WTC11 (cell line): Measurements from ENCODE around the gene STARD9. TPM values are rescaled to one million over a fixed set of nuclear protein-coding genes. Genes with fewer than 3 reads are reported as not detected.

Experiments used
- ATAC-seq: fragments of 200-7000 bp; cut with Tn5 transposase; 2 replicates; pipeline ENCODE4 v1.10.0; 2021; ENCODE audit warnings: mild to moderate bottlenecking, moderate library complexity
- CTCF ChIA-PET: fragments of 300-600 bp; sonication (Branson Sonifier 250); formaldehyde crosslinking; loops from one replicate; lab custom pipeline; 2021; ENCODE audit warnings: antibody characterized with exemption; lab: Charles Lee
- POLR2A ChIA-PET: fragments of 350-600 bp; sonication (Branson Sonifier 250); formaldehyde crosslinking; loops from one replicate; lab custom pipeline; 2021; ENCODE audit warnings: antibody characterized with exemption; lab: Charles Lee
- DNase-seq: peaks from one replicate; pipeline ENCODE4 v3.0.0; 2021; ENCODE audit warnings: low spot score
- H3K27ac Mint-ChIP-seq: 2 replicates; pipeline ENCODE4 v1.8.0; 2021; ENCODE audit warnings: mixed read lengths
- H3K27me3 Mint-ChIP-seq: 2 replicates; pipeline ENCODE4 v1.8.0; 2021; ENCODE audit warnings: low read depth, mild to moderate bottlenecking, moderate library complexity, mixed read lengths
- H3K36me3 Mint-ChIP-seq: 2 replicates; pipeline ENCODE4 v1.8.0; 2021; ENCODE audit warnings: mixed read lengths
- H3K4me1 Mint-ChIP-seq: 2 replicates; pipeline ENCODE4 v1.8.0; 2022; ENCODE audit warnings: mixed read lengths
- H3K4me3 Mint-ChIP-seq: 2 replicates; pipeline ENCODE4 v1.8.0; 2021; ENCODE audit warnings: mild to moderate bottlenecking, moderate library complexity, mixed read lengths
- H3K9me3 Mint-ChIP-seq: 2 replicates; pipeline ENCODE4 v1.8.0; 2021; ENCODE audit warnings: mixed read lengths
- CREM ChIP-seq: sonication (generic); formaldehyde crosslinking; IDR thresholded peaks from 2 replicates; pipeline ENCODE4 v1.8.1; 2022; ENCODE audit warnings: mild to moderate bottlenecking, missing genetic modification reagents, moderate library complexity
- ETV6 ChIP-seq: sonication (generic); formaldehyde crosslinking; IDR thresholded peaks from 2 replicates; pipeline ENCODE4 v1.8.1; 2022; ENCODE audit warnings: mild to moderate bottlenecking, missing genetic modification reagents
- GABPB1 ChIP-seq: sonication (generic); formaldehyde crosslinking; IDR thresholded peaks from 2 replicates; pipeline ENCODE4 v1.8.1; 2023; ENCODE audit warnings: mild to moderate bottlenecking, missing genetic modification reagents
- GTF2I ChIP-seq: fragments of 250-450 bp; sonication (Bioruptor Pico); conservative IDR thresholded peaks from 2 replicates; pipeline ENCODE4 v1.4.0; 2021; ENCODE audit warnings: mild to moderate bottlenecking
- JAZF1 ChIP-seq: fragments of 250-450 bp; sonication (Bioruptor Pico); IDR thresholded peaks from 2 replicates; pipeline ENCODE4 v1.9.0; 2021; ENCODE audit warnings: moderate library complexity, mild to moderate bottlenecking, inconsistent platforms
- KAT7 ChIP-seq: sonication (generic); formaldehyde crosslinking; IDR thresholded peaks from 2 replicates; pipeline ENCODE4 v1.8.1; 2023; ENCODE audit warnings: missing genetic modification reagents, mild to moderate bottlenecking, borderline replicate concordance
- MAX ChIP-seq: sonication (generic); formaldehyde crosslinking; IDR thresholded peaks from 2 replicates; pipeline ENCODE4 v1.8.0; 2022; ENCODE audit warnings: mild to moderate bottlenecking, missing genetic modification reagents
- NR3C1 ChIP-seq: sonication (generic); formaldehyde crosslinking; conservative IDR thresholded peaks from 2 replicates; pipeline ENCODE4 v1.8.1; 2023; ENCODE audit warnings: low read depth, mild to moderate bottlenecking, missing genetic modification reagents
- PRRX2 ChIP-seq: fragments of 250-450 bp; sonication (Bioruptor Pico); IDR thresholded peaks from 2 replicates; pipeline ENCODE4 v1.8.0; 2021; ENCODE audit warnings: mild to moderate bottlenecking
- RORB ChIP-seq: fragments of 250-450 bp; sonication (Bioruptor Pico); IDR thresholded peaks from 2 replicates; pipeline ENCODE4 v1.9.0; 2021; ENCODE audit warnings: mild to moderate bottlenecking
- SMAD3 ChIP-seq: sonication (generic); formaldehyde crosslinking; IDR thresholded peaks from 2 replicates; pipeline ENCODE4 v1.8.0; 2022; ENCODE audit warnings: missing genetic modification reagents, mild to moderate bottlenecking, borderline replicate concordance
- TEAD1 ChIP-seq: sonication (generic); formaldehyde crosslinking; IDR thresholded peaks from 2 replicates; pipeline ENCODE4 v1.8.0; 2022; ENCODE audit warnings: mild to moderate bottlenecking, missing genetic modification reagents
- TEAD4 ChIP-seq: sonication (generic); formaldehyde crosslinking; IDR thresholded peaks from 2 replicates; pipeline ENCODE4 v1.8.0; 2022; ENCODE audit warnings: mild to moderate bottlenecking, missing genetic modification reagents
- USF1 ChIP-seq: sonication (generic); formaldehyde crosslinking; IDR thresholded peaks from 2 replicates; pipeline ENCODE4 v1.8.0; 2022; ENCODE audit warnings: mild to moderate bottlenecking, missing genetic modification reagents
- USF2 ChIP-seq: sonication (generic); formaldehyde crosslinking; IDR thresholded peaks from 2 replicates; pipeline ENCODE4 v1.8.1; 2023; ENCODE audit warnings: mild to moderate bottlenecking, missing genetic modification reagents, moderate library complexity
- ZBTB21 ChIP-seq: sonication (generic); formaldehyde crosslinking; IDR thresholded peaks from 2 replicates; pipeline ENCODE4 v1.8.1; 2023; ENCODE audit warnings: mild to moderate bottlenecking, missing genetic modification reagents, borderline replicate concordance
- ZNF121 ChIP-seq: sonication (generic); formaldehyde crosslinking; IDR thresholded peaks from 2 replicates; pipeline ENCODE4 v1.8.0; 2023; ENCODE audit warnings: missing genetic modification reagents
- ZNF138 ChIP-seq: sonication (generic); formaldehyde crosslinking; conservative IDR thresholded peaks from 2 replicates; pipeline ENCODE4 v1.8.1; 2022; ENCODE audit warnings: mild to moderate bottlenecking, moderate library complexity, missing genetic modification reagents
- ZNF219 ChIP-seq: sonication (generic); formaldehyde crosslinking; IDR thresholded peaks from 2 replicates; pipeline ENCODE4 v1.8.0; 2023; ENCODE audit warnings: missing genetic modification reagents, mild to moderate bottlenecking, borderline replicate concordance
- ZNF232 ChIP-seq: sonication (generic); formaldehyde crosslinking; IDR thresholded peaks from 2 replicates; pipeline ENCODE4 v1.8.0; 2022; ENCODE audit warnings: mild to moderate bottlenecking, missing genetic modification reagents
- ZNF317 ChIP-seq: sonication (generic); formaldehyde crosslinking; IDR thresholded peaks from 2 replicates; pipeline ENCODE4 v1.8.1; 2023; ENCODE audit warnings: low read depth, mild to moderate bottlenecking, moderate library complexity, missing genetic modification reagents, borderline replicate concordance
- ZNF671 ChIP-seq: fragments of 250-450 bp; sonication (Bioruptor Pico); IDR thresholded peaks from 2 replicates; pipeline ENCODE4 v1.8.0; 2021; ENCODE audit warnings: mild to moderate bottlenecking
- total RNA-seq: library from RNA; stranded (reverse); gene quantifications from 3 replicates; pipeline ENCODE4 v1.2.3, GENCODE V29; 2021
- TF ChIP-seq, protein P1 (sequence below): sonication (generic); formaldehyde crosslinking; IDR thresholded peaks from 2 replicates; pipeline ENCODE4 v1.8.1; 2023; ENCODE audit warnings: mild to moderate bottlenecking, missing genetic modification reagents
- TF ChIP-seq, protein P2 (sequence below): sonication (generic); formaldehyde crosslinking; IDR thresholded peaks from 2 replicates; pipeline ENCODE4 v1.8.0; 2023; ENCODE audit warnings: missing genetic modification reagents
- TF ChIP-seq, protein P3 (sequence below): fragments of 250-450 bp; sonication (Bioruptor Pico); conservative IDR thresholded peaks from 2 replicates; pipeline ENCODE4 v1.9.0; 2021; ENCODE audit warnings: mild to moderate bottlenecking

The STARD9 gene
- total RNA-seq, 1 experiment from 2014 or later, result 5.7 TPM

DNA sequence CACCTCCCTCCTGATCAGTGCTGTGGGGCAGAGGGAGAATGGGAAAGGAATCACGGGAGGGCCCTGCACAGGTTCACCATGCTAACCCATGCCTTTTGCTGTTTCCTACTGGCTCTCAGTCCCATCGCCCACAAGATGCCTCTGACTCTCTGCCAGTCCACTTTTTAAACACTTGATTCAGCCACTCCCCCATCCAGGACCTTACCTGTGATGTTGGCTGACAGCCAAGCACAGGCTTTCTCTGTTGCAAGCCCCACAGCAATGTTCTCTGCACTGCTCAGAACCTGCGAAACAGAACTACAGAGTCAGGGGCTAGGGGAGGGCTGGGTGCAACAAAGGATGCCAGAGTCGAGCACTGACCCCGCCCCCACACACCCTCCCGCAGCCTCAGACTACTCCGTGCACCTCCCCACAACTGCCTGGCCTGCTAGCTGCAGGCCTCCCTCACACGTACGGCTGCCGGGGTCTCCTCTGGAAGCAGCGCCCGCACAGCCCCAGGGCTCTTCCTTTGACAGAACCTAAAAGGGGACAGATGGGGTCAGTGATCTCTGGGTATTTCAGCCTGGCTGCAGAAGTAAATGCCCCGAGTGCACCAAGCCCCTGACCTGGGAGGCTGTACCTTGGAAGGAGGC is 152.5 kb downstream of the STARD9 start:
- DNase-seq (no peak), ATAC-seq (peak; percentile 62)
- Mint-ChIP-seq H3K4me1 (peaks cover 17% of the 10 kb centered on the region), H3K27me3 (no peaks in the 10 kb centered on the region)
- TF ChIP-seq GTF2I, result no peak
- no peak for TF ChIP-seq TEAD1
- TF ChIP-seq JAZF1, result no peak
- no peak for TF ChIP-seq ETV6
- no peak for TF ChIP-seq ZNF232 (CRISPR knock-in tag)
- TF ChIP-seq ZNF671 (CRISPR knock-in tag), result no peak
- TF ChIP-seq KAT7 (CRISPR knock-in tag), result no peak
- TF ChIP-seq, protein P1, sequence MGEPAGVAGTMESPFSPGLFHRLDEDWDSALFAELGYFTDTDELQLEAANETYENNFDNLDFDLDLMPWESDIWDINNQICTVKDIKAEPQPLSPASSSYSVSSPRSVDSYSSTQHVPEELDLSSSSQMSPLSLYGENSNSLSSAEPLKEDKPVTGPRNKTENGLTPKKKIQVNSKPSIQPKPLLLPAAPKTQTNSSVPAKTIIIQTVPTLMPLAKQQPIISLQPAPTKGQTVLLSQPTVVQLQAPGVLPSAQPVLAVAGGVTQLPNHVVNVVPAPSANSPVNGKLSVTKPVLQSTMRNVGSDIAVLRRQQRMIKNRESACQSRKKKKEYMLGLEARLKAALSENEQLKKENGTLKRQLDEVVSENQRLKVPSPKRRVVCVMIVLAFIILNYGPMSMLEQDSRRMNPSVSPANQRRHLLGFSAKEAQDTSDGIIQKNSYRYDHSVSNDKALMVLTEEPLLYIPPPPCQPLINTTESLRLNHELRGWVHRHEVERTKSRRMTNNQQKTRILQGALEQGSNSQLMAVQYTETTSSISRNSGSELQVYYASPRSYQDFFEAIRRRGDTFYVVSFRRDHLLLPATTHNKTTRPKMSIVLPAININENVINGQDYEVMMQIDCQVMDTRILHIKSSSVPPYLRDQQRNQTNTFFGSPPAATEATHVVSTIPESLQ (CRISPR knock-in tag), result no peak
- TF ChIP-seq SMAD3, result no peak
- no peak for TF ChIP-seq ZNF138 (CRISPR knock-in tag)
- no peak for TF ChIP-seq TEAD4 (CRISPR knock-in tag)
- TF ChIP-seq ZNF121 (CRISPR knock-in tag), result no peak
- TF ChIP-seq, all 79 proteins: peak for 0
- POLR2A ChIA-PET, result no interaction called here
- Mint-ChIP-seq H3K36me3 (peaks cover 54% of the 10 kb centered on the region), H3K27ac (no peak overlapping the region), H3K4me3 (no peak overlapping the region), H3K9me3 (no peaks in the 10 kb centered on the region)
- CTCF ChIA-PET, result no interaction called here

DNA sequence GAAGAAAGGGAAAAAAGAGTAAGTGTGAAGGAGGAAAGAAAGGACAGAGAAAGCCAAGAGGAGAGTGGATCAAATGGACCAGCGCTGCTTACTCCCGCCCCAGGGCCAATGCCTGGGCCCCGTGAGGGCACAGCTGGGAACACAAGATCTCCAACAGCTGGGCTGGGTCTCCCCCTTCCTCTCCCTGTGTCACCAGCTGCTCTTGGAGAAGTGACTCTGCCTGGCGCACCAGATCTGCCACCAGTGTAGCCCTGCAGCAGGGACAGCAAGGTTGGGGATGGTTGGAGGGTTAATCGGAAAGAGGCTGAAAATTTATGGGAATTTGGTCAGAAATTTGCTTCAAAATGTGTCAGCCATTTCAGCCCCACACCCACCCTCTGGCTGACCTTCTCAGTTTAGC is 153.2 kb downstream of the STARD9 start:
- no peak for DNase-seq
- CTCF ChIA-PET, result interaction anchor here (1.6 kb wide), 1 partner anchor 198 kb away, joined by 4 read pairs; no protein-coding TSS in a partner anchor

More for the DNA sequence above, 153.2 kb downstream of the STARD9 start:
- H3K27me3 Mint-ChIP-seq, result no peaks in the 10 kb centered on the region
- POLR2A ChIA-PET, result no interaction called here
- no peak; the same call in 1 of the 2 replicates for ATAC-seq
- no peak for TF ChIP-seq PRRX2 (CRISPR knock-in tag)
- no peak for TF ChIP-seq NR3C1 (CRISPR knock-in tag)
- no peak for TF ChIP-seq USF1 (CRISPR knock-in tag)
- TF ChIP-seq USF2, result no peak
- no peak for TF ChIP-seq ZNF317
- TF ChIP-seq ZNF219 (CRISPR knock-in tag), result no peak
- TF ChIP-seq, protein P2, sequence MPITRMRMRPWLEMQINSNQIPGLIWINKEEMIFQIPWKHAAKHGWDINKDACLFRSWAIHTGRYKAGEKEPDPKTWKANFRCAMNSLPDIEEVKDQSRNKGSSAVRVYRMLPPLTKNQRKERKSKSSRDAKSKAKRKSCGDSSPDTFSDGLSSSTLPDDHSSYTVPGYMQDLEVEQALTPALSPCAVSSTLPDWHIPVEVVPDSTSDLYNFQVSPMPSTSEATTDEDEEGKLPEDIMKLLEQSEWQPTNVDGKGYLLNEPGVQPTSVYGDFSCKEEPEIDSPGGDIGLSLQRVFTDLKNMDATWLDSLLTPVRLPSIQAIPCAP (CRISPR knock-in tag), result no peak
- TF ChIP-seq MAX, result no peak
- TF ChIP-seq ZBTB21 (CRISPR knock-in tag), result no peak
- TF ChIP-seq, protein P3, sequence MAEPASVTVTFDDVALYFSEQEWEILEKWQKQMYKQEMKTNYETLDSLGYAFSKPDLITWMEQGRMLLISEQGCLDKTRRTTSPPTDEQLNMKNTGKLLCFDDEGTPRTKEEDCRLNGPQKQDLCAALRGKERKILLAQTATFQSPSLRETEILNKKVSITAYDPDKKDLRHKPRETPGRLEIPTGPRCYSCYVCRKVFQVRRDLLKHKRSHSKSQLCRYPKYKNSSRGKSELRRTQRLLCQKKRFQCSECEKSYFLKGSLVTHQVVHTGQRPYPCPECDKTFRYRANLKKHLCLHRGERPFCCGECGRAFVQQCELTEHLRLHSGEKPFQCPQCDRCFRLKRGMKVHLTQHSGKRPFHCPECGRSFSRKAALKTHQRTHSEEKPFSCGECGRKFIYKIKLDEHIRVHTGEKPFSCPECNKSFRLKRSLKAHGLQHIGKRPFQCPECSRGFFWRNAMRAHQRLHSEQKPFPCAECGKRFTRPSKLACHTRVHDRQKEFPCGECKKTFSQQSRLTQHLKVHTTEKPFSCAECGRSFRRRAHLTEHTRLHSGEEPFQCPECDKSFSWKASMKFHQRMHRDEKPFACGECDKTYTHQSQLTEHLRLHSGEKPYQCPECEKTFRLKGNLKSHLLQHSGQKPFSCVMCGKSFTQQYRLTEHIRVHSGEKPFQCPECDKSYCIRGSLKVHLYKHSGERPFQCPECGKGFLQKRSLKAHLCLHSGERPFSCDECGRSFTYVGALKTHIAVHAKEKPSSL, result no peak
- TF ChIP-seq GABPB1, result no peak
- TF ChIP-seq RORB (CRISPR knock-in tag), result no peak
- no peak for TF ChIP-seq CREM (CRISPR knock-in tag)
- TF ChIP-seq, all 79 proteins: peak for 0
- peaks cover 53% of the 10 kb centered on the region for H3K36me3 Mint-ChIP-seq
- H3K9me3 Mint-ChIP-seq, result no peaks in the 10 kb centered on the region
- H3K4me3 Mint-ChIP-seq, result no peak overlapping the region
- peaks cover 17% of the 10 kb centered on the region for H3K4me1 Mint-ChIP-seq
- no peak overlapping the region for H3K27ac Mint-ChIP-seq
